Astrocyte (in vitro differentiated cells and primary cell): ENCODE measurements around the gene ANKRD33B. TPM values are rescaled to one million over a fixed set of nuclear protein-coding genes. Genes with fewer than 3 reads are reported as not detected.

Experiments
- DNase-seq: peaks from one replicate; pipeline ENCODE4 v3.0.0-alpha.2; 2010; ENCODE audit warnings: low read depth
- FAIRE-seq: peaks from 2 replicates; lab custom pipeline; 2011; peaks lifted over from hg19 to GRCh38; lab: Jason Lieb, UNC
- H2AFZ ChIP-seq: 2 replicates; pipeline ENCODE4 v1.6.0; 2012; ENCODE audit warnings: low read depth, low read length, inconsistent platforms
- H3K27ac ChIP-seq: 2 replicates; pipeline ENCODE4 v1.5.1; 2011; ENCODE audit warnings: low read depth, low read length, inconsistent platforms
- H3K27me3 ChIP-seq: 2 replicates; pipeline ENCODE4 v1.6.0; 2011; ENCODE audit warnings: low read length, inconsistent platforms; ENCODE audit not compliant: insufficient read depth
- H3K36me3 ChIP-seq: 2 replicates; pipeline ENCODE4 v1.5.1; 2011; ENCODE audit warnings: low read length, inconsistent platforms; ENCODE audit not compliant: insufficient read depth
- H3K4me1 ChIP-seq: 2 replicates; pipeline ENCODE4 v1.5.1; 2011; ENCODE audit warnings: low read length, inconsistent platforms; ENCODE audit not compliant: insufficient read depth
- H3K4me2 ChIP-seq: 2 replicates; pipeline ENCODE4 v1.6.0; 2012; ENCODE audit warnings: low read length, inconsistent platforms
- H3K4me3 ChIP-seq: 2 replicates; pipeline ENCODE4 v1.5.1; 2011; ENCODE audit warnings: low read depth, mild to moderate bottlenecking, low read length, inconsistent platforms; ENCODE audit not compliant: insufficient read depth
- H3K79me2 ChIP-seq: 2 replicates; pipeline ENCODE4 v1.6.0; 2012; ENCODE audit warnings: mild to moderate bottlenecking, low read length, inconsistent platforms; ENCODE audit not compliant: insufficient read depth
- H3K9ac ChIP-seq: 2 replicates; pipeline ENCODE4 v1.6.0; 2012; ENCODE audit warnings: mild to moderate bottlenecking, low read length, inconsistent platforms
- H3K9me3 ChIP-seq: 2 replicates; pipeline ENCODE4 v1.5.1; 2012; ENCODE audit warnings: low read depth, mild to moderate bottlenecking, low read length, inconsistent platforms; ENCODE audit not compliant: insufficient read depth
- H4K20me1 ChIP-seq: 2 replicates; pipeline ENCODE4 v1.6.0; 2012; ENCODE audit warnings: low read length, inconsistent platforms; ENCODE audit not compliant: insufficient read depth
- H3K27ac Mint-ChIP-seq: one replicate; pipeline ENCODE4 v1.8.0; 2021; ENCODE audit warnings: mild to moderate bottlenecking, mixed read lengths; ENCODE audit not compliant: unreplicated experiment
- H3K27me3 Mint-ChIP-seq: one replicate; pipeline ENCODE4 v1.8.0; 2021; ENCODE audit warnings: low read depth, mixed read lengths; ENCODE audit not compliant: unreplicated experiment
- H3K36me3 Mint-ChIP-seq: one replicate; pipeline ENCODE4 v1.8.0; 2021; ENCODE audit warnings: low read depth, mixed read lengths; ENCODE audit not compliant: unreplicated experiment
- H3K4me1 Mint-ChIP-seq: one replicate; pipeline ENCODE4 v1.8.0; 2021; ENCODE audit warnings: low read depth, mixed read lengths; ENCODE audit not compliant: unreplicated experiment
- H3K4me3 Mint-ChIP-seq: one replicate; pipeline ENCODE4 v1.8.0; 2021; ENCODE audit warnings: mild to moderate bottlenecking, moderate library complexity, mixed read lengths; ENCODE audit not compliant: unreplicated experiment
- H3K9me3 Mint-ChIP-seq: one replicate; pipeline ENCODE4 v1.8.0; 2021; ENCODE audit warnings: mild to moderate bottlenecking, mixed read lengths; ENCODE audit not compliant: unreplicated experiment
- EZH2 ChIP-seq: IDR thresholded peaks from 2 replicates; pipeline ENCODE4 v1.6.1; 2012; ENCODE audit warnings: mild to moderate bottlenecking, low read length, inconsistent platforms; ENCODE audit not compliant: insufficient read depth
- total RNA-seq: library from RNA; stranded (reverse); gene quantifications from 2 replicates; pipeline ENCODE4 v1.2.1, GENCODE V29; 2021
- TF ChIP-seq, protein P1 (sequence below): IDR thresholded peaks from 2 replicates; pipeline ENCODE4 v1.5.1; 2011; ENCODE audit warnings: low read depth, mild to moderate bottlenecking, inconsistent platforms, low read length, moderate library complexity; ENCODE audit not compliant: insufficient read depth

Gene ANKRD33B
- total RNA-seq, 1 donor from 2014 or later, result 22.7 TPM

DNA sequence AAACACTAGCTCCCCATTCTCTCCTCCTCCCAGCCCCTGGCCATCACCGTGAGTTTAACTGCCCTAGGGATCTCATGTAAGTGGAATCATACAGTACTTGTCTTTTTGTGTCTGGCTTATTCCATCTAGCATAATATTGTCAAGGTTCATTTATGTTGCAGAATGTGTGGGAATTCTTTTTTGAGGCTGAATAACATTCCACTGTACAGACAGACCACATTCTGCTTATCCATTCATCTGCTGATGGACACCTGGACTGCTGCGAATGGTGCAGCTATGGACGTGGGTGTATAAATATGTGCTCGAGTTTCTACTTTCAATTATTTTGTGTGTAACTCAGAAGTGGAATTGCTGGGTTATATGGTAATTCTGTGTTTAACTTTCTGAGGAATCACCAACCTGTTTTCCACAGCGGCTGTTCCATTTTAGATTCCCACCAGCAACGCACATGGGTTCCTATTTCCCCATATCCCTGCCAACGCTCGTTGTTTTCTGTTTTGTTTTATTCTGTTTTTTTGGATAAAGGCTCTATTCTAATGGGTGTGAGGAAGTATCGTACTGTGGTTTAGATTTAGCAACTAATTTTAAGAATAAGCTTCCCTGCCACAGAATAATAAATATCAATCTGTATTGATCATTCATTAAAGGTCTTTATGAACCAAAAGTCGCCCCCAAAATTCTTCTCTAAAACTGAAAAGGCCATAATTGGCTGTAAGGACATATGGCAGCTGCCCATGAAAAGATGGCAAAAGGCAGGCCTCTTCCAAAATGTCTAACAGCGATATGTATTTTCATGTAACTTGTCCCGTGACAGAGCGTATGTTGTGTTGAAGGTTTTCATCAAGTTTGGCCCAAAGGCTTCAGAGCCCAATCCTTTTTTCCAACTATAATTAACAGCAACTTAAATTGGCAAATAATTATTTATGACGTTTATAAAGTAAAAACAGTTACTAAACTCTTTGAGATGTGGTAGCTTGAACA lies 126.9 kb downstream of the ANKRD33B start:
- peak overlapping the region; percentile 78 for H3K9ac ChIP-seq
- H3K4me1 Mint-ChIP-seq, result peaks cover 63% of the 10 kb centered on the region

GRCh38 chr5:10691826-10692785 lies 128.2 kb downstream of the ANKRD33B start:
- Mint-ChIP-seq H3K4me3 (peak overlapping the region; percentile 61), H3K27me3 (no peaks in the 10 kb centered on the region), H3K4me1 (peaks cover 77% of the 10 kb centered on the region), H3K27ac (peak overlapping the region; percentile 89), H3K9me3 (no peaks in the 10 kb centered on the region), H3K36me3 (peaks cover 12% of the 10 kb centered on the region)
- peaks cover 15% of the 10 kb centered on the region for H4K20me1 ChIP-seq
- H3K27me3 ChIP-seq, result no peaks in the 10 kb centered on the region
- peak overlapping the region; percentile 36 for H3K4me3 ChIP-seq
- H3K27ac ChIP-seq, result peak overlapping the region; percentile 93
- H3K79me2 ChIP-seq, result peaks cover 52% of the 10 kb centered on the region
- peaks cover 61% of the 10 kb centered on the region for H3K4me1 ChIP-seq
- H3K4me2 ChIP-seq, result peak overlapping the region; percentile 75
- peak overlapping the region; percentile 78 for H3K9ac ChIP-seq
- H3K36me3 ChIP-seq, result no peaks in the 10 kb centered on the region
- TF ChIP-seq, protein P1, sequence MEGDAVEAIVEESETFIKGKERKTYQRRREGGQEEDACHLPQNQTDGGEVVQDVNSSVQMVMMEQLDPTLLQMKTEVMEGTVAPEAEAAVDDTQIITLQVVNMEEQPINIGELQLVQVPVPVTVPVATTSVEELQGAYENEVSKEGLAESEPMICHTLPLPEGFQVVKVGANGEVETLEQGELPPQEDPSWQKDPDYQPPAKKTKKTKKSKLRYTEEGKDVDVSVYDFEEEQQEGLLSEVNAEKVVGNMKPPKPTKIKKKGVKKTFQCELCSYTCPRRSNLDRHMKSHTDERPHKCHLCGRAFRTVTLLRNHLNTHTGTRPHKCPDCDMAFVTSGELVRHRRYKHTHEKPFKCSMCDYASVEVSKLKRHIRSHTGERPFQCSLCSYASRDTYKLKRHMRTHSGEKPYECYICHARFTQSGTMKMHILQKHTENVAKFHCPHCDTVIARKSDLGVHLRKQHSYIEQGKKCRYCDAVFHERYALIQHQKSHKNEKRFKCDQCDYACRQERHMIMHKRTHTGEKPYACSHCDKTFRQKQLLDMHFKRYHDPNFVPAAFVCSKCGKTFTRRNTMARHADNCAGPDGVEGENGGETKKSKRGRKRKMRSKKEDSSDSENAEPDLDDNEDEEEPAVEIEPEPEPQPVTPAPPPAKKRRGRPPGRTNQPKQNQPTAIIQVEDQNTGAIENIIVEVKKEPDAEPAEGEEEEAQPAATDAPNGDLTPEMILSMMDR, result no peak
- TF ChIP-seq EZH2, result no peak
- FAIRE-seq, result no peak
- DNase-seq, result peak; percentile 90
- no peaks in the 10 kb centered on the region for H3K9me3 ChIP-seq
- H2AFZ ChIP-seq, result no peak overlapping the region

More for the DNA sequence above, 126.9 kb downstream of the ANKRD33B start:
- Histone ChIP-seq H4K20me1 (peaks cover 12% of the 10 kb centered on the region), H2AFZ (no peak overlapping the region), H3K4me1 (peaks cover 55% of the 10 kb centered on the region), H3K27me3 (no peaks in the 10 kb centered on the region), H3K27ac (peak overlapping the region; percentile 93), H3K79me2 (peaks cover 44% of the 10 kb centered on the region), H3K36me3 (no peaks in the 10 kb centered on the region), H3K4me2 (peak overlapping the region; percentile 75), H3K4me3 (no peak overlapping the region), H3K9me3 (no peaks in the 10 kb centered on the region)
- Mint-ChIP-seq H3K27me3 (no peaks in the 10 kb centered on the region), H3K9me3 (peaks cover 10% of the 10 kb centered on the region), H3K27ac (peak overlapping the region; percentile 89), H3K4me3 (peak overlapping the region; percentile 6), H3K36me3 (peaks cover 24% of the 10 kb centered on the region)
- FAIRE-seq (no peak), DNase-seq (peak; percentile 97)
- TF ChIP-seq EZH2, result no peak
- TF ChIP-seq, protein P1, result no peak
